Measurements from ENCODE around the gene KCNQ1.

The KCNQ1 gene

DNA sequence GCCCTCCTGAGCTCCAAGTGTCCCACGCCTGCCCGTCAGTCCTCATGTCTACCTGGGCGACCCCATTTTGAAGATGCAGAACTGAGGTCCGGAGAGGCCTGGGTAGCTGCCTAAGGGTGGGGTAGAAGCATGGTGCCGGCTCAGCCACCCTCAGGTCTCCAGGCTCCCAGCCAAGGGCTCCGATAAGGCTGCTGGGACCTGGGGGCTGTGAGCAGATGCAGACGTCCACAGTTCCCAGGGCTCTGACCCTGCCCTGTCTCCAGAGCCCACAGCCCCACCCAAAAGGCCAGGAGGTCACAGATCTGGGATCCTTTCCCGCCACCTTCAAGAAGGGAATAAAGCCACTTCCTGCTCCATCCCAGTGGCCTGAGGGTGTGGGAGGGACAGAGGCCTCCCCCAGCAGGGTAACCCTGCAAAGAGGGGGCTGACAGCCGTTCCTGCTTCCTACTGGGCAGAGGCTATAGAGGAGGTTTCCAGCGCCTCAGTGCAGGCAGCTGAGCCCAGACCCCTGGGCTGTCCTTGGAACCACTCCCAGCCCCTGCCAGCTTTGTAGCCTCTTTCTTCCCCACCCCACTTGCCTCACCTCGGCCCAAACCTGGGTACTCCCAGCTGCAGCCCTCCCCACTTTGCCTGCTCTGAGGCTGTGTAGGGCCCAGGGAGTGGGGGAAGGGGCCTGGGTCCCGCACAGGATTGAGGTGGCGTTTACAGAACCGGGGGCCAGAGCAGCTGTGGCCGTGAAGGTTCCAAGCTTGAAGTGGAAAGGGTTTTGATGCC, 355.3 kb downstream of the KCNQ1 start:
- no peak for DNase-seq (ENCODE audit: low read depth)

DNA sequence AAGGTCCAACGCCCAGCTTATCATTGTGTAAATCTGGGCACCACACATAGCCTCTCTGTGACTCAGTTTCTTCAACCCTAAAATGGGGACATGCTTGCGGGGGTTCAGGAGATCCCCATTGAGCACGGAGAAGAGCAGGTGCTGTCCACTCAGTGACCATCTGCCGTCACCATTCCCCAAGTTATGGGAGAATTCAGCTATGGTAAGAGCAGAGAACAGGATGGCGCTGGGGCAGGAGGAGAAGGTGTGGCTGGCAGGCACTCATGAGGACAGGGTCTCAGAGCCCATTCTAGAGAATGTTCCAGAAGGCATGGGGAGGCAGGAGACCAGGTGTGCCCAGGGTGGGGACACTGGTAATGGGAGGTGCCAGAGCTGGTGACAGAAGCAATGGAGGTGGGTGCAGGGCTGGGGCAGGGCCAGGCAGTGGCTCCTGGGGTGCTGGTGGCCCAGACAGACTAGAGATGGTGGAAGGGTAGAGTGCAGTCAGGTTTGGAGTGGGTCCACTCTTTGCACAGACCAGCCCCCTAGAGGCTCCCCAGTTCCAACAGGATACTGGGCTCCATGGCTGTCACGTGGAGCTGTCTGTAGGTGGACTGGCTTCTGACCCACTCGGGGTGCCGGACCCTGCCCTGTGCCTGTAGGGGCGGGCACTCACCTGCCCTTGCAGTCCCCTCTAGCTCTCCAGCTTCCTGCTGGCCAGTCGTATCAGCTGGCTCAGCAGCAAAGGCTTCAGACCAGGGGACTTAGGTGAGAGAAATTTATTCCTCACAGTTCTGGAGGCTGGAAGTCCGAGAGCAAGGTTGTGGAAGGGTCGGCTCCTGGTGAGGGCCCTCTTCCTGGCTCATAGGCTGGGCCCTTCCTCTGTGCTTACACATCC, 356.1 kb downstream of the KCNQ1 start:
- DNase-seq (ENCODE audit: low read depth): no peak

- DNase-seq (ENCODE audit: low read depth): no peak
Measured at GRCh38 chr11:2801711-2802388, 357.0 kb downstream of the KCNQ1 start.

DNA sequence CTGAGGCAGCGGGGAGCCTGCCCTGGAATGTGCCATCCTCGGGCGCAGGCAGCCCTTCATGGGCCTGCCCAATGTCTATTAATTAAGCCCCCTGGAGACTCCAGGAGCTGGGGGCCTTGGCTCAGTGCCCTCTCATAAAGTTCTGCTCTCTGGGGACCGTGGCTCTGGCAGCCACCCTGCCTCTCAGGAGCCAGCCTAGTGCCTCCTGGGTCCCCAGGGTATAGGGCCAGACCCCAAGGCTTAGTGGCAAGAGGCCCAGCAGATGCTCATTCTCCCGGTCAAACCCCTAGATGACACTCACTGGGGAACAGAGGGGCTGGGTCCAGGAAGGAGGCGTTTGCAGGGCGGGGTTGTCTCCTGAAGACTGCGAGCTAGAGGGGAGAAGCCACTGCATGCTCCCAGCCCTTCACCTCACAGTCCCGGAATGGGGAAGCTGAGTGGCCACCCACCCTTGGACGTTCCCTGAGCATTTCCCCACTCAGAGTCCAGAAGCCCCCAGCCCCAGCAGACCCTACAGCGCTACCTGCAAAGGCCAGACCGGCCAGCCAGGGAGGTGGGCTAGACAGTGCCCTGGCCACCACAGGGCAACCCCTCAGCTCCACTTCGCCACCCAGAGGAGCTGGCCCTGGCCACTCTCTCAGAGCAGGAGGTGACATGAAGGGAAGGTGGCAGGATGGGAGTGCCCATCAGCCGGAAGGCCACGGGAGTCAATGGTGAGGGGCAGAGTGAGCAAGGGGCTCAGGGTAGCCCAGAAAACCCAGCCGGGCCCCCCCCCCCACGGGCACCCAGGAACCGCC, 357.8 kb downstream of the KCNQ1 start:
- no peak for DNase-seq (ENCODE audit: low read depth)

GRCh38 chr11:2803186-2804091, 358.6 kb downstream of the KCNQ1 start:
- no peak for DNase-seq (ENCODE audit: low read depth)

DNA sequence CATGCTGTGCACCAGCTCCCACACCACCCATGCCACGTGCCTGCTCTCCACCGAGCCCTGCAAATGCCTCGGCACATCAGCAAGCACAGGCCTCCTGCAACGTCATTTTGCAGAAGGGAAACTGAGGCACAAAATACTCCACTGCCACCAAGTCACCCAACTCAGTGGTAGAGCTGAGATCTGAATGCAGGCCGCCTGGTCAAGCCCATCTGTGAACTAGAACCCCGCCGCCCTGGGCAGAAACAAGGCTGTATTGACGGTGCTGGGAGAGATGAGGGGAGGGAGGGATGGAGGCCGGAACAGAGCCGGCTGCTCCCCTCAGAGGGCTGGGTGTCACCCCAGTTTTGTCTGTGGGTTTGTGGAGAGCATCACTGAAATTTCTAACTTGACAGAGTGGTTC, 359.4 kb downstream of the KCNQ1 start:
- no peak for DNase-seq (ENCODE audit: low read depth)

DNA sequence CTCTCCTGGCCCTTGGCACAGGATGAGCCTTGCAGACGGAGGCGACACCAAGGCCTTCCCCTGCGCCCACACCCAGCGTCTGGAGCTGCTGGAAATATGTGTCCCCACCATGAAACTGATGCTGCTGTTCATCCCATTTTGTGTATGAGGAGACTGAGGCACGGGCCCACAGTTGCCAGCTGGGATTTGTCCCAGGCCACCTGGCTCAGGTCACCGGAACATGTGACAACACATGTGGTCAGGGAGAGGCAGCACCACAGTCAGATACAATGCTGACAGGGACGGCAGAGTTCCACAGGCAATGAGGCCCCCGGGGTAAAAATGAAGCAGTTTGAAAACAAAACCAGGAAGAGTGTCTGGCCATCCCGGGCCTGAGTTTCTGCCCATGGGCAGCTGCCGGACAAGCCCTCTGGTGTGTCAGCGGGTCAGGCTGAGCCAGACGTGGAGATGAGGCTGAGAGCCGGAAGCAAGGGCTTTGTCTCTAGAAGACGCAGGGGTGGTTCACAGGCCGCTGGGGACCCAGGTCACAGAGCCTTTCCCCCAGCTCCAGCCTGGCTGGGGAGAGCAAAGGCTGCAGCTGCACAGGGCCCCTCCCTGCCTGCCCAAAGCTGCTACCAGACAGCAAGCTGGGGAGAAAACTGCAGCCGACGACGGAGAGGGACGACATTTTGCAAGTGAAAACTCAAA, 360.0 kb downstream of the KCNQ1 start:
- no peak for DNase-seq (ENCODE audit: low read depth)

- DNase-seq (ENCODE audit: low read depth): no peak
Measured at GRCh38 chr11:2805388-2806056, 360.7 kb downstream of the KCNQ1 start.

- DNase-seq (ENCODE audit: low read depth): no peak
Measured at GRCh38 chr11:2806351-2807024, 361.7 kb downstream of the KCNQ1 start.

DNA sequence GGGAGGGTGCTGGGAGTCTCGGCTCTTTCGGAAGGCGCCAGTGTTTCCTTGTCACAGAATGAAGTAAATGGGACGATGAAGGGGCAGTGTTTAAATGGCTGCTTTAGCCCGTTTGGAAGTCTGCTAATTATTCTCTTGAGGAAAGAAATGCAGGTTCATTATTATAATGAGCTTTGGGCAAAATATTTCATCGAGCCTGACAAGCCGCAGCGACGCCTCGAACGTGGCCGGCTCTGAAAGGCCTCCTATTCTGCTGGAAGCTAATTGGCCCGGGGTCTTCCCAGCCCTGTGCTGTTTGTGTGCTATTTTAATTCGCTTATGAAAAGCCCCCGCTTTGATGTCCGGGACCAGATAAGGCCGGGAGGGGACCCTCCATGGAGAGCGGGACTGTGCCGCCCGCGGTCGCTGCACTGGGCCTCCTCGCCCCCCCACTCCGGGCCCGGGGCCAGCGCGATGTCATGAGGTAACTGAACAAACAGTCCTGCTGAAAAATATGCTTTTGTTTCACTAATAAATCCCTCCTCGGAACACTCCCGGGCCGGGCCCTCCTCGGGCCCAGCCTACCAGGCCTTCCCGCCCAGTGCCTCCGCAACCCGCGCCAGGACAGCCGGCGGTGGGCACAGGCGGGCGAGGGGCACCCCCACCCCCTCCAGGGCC, 362.3 kb downstream of the KCNQ1 start:
- DNase-seq (ENCODE audit: low read depth): no peak

DNA sequence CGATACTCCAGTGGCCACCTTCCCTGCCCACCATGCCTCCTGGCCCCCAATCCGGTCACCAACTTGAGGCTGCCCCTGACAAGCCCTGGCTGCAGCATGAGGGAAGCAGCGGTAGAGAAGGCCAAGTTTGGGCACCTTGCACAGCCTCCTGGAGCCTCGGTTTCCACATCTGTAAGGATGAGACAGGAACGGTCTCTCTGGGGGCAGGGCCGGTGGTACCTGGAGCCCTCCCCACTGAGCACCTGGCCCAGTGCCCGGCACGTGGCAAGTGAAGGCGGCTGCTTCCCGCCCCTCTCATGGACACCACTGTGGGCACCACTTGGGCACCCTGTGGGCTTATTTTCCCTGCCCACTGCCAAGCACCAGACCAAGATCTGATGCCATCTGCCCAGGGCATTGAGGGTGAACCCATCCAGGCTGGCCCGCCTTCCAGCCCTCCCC, 363.0 kb downstream of the KCNQ1 start:
- DNase-seq (ENCODE audit: low read depth): no peak

DNA sequence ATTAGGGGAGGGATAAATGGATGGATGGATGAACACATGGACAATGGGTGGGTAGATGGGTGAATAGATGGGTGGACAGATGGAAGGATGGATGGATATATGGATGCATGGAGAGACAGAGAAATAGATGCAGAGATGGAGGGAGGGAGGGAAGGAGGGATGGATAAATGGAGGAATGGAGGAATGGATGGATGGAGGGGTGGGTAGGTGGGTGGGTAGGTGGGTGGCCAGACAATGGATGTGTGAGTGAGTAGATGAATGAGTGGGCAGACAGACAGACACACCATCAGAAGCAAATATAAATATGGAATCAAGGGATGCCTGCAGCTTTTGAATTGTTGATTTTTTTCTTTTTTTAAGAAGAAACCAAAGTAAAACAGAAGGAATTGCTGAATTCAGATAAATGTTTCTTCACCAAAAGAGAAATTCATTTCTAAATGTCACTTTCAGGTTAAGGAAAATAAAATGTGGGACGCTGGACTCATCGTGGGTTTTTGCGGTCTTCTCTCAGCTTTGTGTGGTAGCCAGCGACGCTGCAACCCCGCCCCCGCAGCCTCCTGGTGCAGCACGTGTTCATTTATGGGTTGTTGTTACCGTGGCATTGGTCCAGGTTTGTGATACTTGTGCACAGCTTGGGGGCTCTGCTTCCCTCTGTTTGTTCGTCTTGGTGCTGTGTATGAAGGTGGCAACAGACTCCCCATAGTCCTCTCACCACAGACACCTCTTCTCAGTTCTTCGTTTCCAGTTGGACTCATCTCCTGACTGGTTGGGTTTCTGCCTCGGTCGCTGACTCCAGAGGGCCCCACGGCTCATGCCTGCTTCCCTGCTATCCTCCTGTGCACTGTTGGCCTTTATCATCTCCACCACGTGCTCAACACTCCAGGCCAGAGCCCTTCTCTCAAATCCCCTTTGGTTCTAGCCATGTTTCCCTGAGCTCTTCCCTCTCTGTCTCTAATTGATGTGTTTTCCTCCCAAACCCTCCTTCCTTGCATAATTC, 364.3 kb downstream of the KCNQ1 start:
- DNase-seq (ENCODE audit: low read depth): no peak

DNA sequence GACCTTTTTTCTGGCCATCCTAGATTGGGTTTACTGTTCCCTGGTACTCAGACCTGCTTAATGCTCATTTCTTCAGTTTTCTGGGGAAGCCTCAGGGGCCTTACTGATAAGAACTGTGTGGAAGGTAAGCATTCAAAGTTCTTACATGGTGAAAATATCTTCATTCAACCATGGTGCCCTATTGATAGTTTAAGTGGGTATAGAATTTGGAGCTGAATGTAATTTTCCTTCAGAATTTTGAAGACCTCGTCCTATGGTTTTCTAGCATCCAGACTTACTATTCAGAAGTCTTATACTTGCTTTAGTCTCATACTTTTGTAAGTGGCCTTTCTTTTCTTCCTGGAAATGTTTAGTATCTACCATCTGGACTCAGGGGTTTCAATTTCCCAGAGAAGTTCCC, 365.0 kb downstream of the KCNQ1 start:
- no peak for DNase-seq (ENCODE audit: low read depth)

- no peak for DNase-seq (ENCODE audit: low read depth)
Measured at GRCh38 chr11:2810411-2811205, 365.8 kb downstream of the KCNQ1 start.

DNA sequence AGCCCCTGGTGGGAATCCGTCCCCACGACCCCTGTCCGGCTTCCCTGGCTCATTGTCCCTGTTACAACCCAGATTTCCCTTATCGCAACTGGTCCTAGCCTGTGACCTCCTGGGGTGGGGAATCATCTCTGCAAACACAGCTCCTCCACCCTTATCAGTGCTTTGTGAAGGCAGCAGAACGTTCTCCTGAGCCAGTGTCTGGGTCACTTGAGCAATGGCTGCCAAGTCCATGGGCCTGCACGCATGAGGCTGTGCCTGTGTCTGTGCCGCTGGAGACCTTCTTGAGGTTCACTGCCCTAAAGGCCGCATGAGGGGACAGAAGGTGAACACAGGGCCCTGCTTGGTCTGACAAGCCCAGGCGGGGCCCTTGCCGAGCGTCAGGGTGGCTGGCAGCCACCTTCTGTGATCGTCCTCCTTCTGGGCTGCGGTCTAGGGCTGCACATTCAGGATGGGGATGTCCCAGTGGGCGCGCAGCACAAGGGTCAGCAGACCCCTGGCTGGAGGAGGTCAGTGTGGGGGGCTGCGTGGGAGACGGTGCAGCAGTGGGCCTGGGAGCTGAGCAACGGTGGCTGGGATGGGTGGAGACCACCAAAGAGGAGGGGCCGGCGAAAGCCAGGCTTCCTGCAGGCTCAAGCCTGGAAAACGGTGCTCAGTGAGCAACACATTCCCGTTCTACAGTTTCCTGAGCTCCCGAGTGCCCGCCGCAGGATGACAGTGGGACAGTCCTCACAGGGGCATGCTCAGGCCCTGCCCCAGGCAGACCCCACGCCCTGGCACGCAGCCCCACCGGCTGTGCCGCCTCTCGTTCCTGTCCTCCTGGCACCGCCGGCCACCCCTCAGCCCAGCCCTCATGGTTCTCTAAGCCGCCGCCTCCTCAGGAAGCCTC, 366.6 kb downstream of the KCNQ1 start:
- no peak for DNase-seq (ENCODE audit: low read depth)
